Measurements from ENCODE around the gene H2BK1. TPM values are rescaled to one million over a fixed set of nuclear protein-coding genes. Genes with fewer than 3 reads are reported as not detected.

The H2BK1 gene
- polyA plus RNA-seq, 4 donors: not detected

- H3K36me3 ChIP-seq (ENCODE audit: control insufficient read depth in 3 of 3, insufficient read depth in 2 of 3, low read depth in 1 of 3, low read length in 3 of 3): no peaks in the 10 kb centered on the region
- no peaks in the 10 kb centered on the region for H3K9me3 ChIP-seq (ENCODE audit: control insufficient read depth in 2 of 2, insufficient read depth in 1 of 2, low read depth in 1 of 2, low read length in 1 of 2)
- H3K4me1 ChIP-seq (ENCODE audit: control insufficient read depth in 3 of 3, insufficient read depth in 2 of 3, low read depth in 1 of 3, low read length in 2 of 3): no peaks in the 10 kb centered on the region
- H3K27ac ChIP-seq (ENCODE audit: low read depth in 1 of 3, low read length in 2 of 3): no peak overlapping the region
- H3K4me3 ChIP-seq (ENCODE audit: low read depth in 1 of 3, low read length in 3 of 3): no peak overlapping the region
- no peak for FAIRE-seq
- no peak for DNase-seq
- H3K27me3 ChIP-seq (ENCODE audit: control insufficient read depth in 3 of 3, insufficient read depth in 3 of 3, low read length in 3 of 3): peaks cover 0 to 29% (median 0%) of the 10 kb centered on the region in 3 donors
- 51 to 65% (median 56%) methylated on average over 7 of the region's 7 CpGs for WGBS, 3 donors
Measured at GRCh38 chr7:151194188-151194587, 16.1 kb downstream of the H2BK1 start.

GRCh38 chr7:151193203-151193978, 16.9 kb downstream of the H2BK1 start:
- no peak overlapping the region for H3K4me3 ChIP-seq (ENCODE audit: low read depth in 1 of 3, low read length in 3 of 3)
- DNase-seq (no peak), FAIRE-seq (no peak)
- no peak overlapping the region for H3K27ac ChIP-seq (ENCODE audit: low read depth in 1 of 3, low read length in 2 of 3)
- WGBS, 3 donors: 86 to 90% (median 89%) methylated on average over 14 of the region's 14 CpGs
- peaks cover 0 to 28% (median 0%) of the 10 kb centered on the region in 3 donors for H3K27me3 ChIP-seq (ENCODE audit: control insufficient read depth in 3 of 3, insufficient read depth in 3 of 3, low read length in 3 of 3)
- H3K9me3 ChIP-seq (ENCODE audit: control insufficient read depth in 2 of 2, insufficient read depth in 1 of 2, low read depth in 1 of 2, low read length in 1 of 2): no peaks in the 10 kb centered on the region
- no peaks in the 10 kb centered on the region for H3K4me1 ChIP-seq (ENCODE audit: control insufficient read depth in 3 of 3, insufficient read depth in 2 of 3, low read depth in 1 of 3, low read length in 2 of 3)
- no peaks in the 10 kb centered on the region for H3K36me3 ChIP-seq (ENCODE audit: control insufficient read depth in 3 of 3, insufficient read depth in 2 of 3, low read depth in 1 of 3, low read length in 3 of 3)

- H3K36me3 ChIP-seq (ENCODE audit: control insufficient read depth in 3 of 3, insufficient read depth in 2 of 3, low read depth in 1 of 3, low read length in 3 of 3): no peaks in the 10 kb centered on the region
- H3K4me1 ChIP-seq (ENCODE audit: control insufficient read depth in 3 of 3, insufficient read depth in 2 of 3, low read depth in 1 of 3, low read length in 2 of 3): no peaks in the 10 kb centered on the region
- FAIRE-seq (no peak), DNase-seq (no peak)
- WGBS, 3 donors: 92 to 95% (median 94%) methylated on average over 23 of the region's 23 CpGs
- H3K27me3 ChIP-seq (ENCODE audit: control insufficient read depth in 3 of 3, insufficient read depth in 3 of 3, low read length in 3 of 3): peaks cover 0 to 33% (median 0%) of the 10 kb centered on the region in 3 donors
- H3K4me3 ChIP-seq (ENCODE audit: low read depth in 1 of 3, low read length in 3 of 3): no peak overlapping the region
- no peaks in the 10 kb centered on the region for H3K9me3 ChIP-seq (ENCODE audit: control insufficient read depth in 2 of 2, insufficient read depth in 1 of 2, low read depth in 1 of 2, low read length in 1 of 2)
- H3K27ac ChIP-seq (ENCODE audit: low read depth in 1 of 3, low read length in 2 of 3): no peak overlapping the region
Measured at GRCh38 chr7:151192002-151192539, 18.2 kb downstream of the H2BK1 start.

- Histone ChIP-seq H3K4me3 (ENCODE audit: low read depth in 1 of 3, low read length in 3 of 3) (no peak overlapping the region), H3K36me3 (ENCODE audit: control insufficient read depth in 3 of 3, insufficient read depth in 2 of 3, low read depth in 1 of 3, low read length in 3 of 3) (no peaks in the 10 kb centered on the region), H3K9me3 (ENCODE audit: control insufficient read depth in 2 of 2, insufficient read depth in 1 of 2, low read depth in 1 of 2, low read length in 1 of 2) (no peaks in the 10 kb centered on the region), H3K27ac (ENCODE audit: low read depth in 1 of 3, low read length in 2 of 3) (no peak overlapping the region), H3K4me1 (ENCODE audit: control insufficient read depth in 3 of 3, insufficient read depth in 2 of 3, low read depth in 1 of 3, low read length in 2 of 3) (no peaks in the 10 kb centered on the region), H3K27me3 (ENCODE audit: control insufficient read depth in 3 of 3, insufficient read depth in 3 of 3, low read length in 3 of 3) (peaks cover 0 to 29% (median 0%) of the 10 kb centered on the region in 3 donors)
- DNase-seq: no peak
- FAIRE-seq: no peak
- WGBS, 3 donors: 81 to 87% (median 83%) methylated on average over 12 of the region's 12 CpGs
Measured at GRCh38 chr7:151191544-151191943, 18.7 kb downstream of the H2BK1 start.

- no peak for DNase-seq
- H3K27me3 ChIP-seq (ENCODE audit: control insufficient read depth in 3 of 3, insufficient read depth in 3 of 3, low read length in 3 of 3): peaks cover 0 to 12% (median 0%) of the 10 kb centered on the region in 3 donors
- WGBS, 3 donors: 65 to 78% (median 66%) methylated on average over 4 of the region's 4 CpGs
- H3K27ac ChIP-seq (ENCODE audit: low read depth in 1 of 3, low read length in 2 of 3): no peak overlapping the region
- FAIRE-seq: no peak
- no peaks in the 10 kb centered on the region for H3K36me3 ChIP-seq (ENCODE audit: control insufficient read depth in 3 of 3, insufficient read depth in 2 of 3, low read depth in 1 of 3, low read length in 3 of 3)
- no peak overlapping the region for H3K4me3 ChIP-seq (ENCODE audit: low read depth in 1 of 3, low read length in 3 of 3)
- H3K4me1 ChIP-seq (ENCODE audit: control insufficient read depth in 3 of 3, insufficient read depth in 2 of 3, low read depth in 1 of 3, low read length in 2 of 3): no peaks in the 10 kb centered on the region
- no peaks in the 10 kb centered on the region for H3K9me3 ChIP-seq (ENCODE audit: control insufficient read depth in 2 of 2, insufficient read depth in 1 of 2, low read depth in 1 of 2, low read length in 1 of 2)
Measured at GRCh38 chr7:151189038-151189437, 21.2 kb downstream of the H2BK1 start.

- H3K27me3 ChIP-seq (ENCODE audit: control insufficient read depth in 3 of 3, insufficient read depth in 3 of 3, low read length in 3 of 3): peaks cover 0 to 12% (median 0%) of the 10 kb centered on the region in 3 donors
- no peaks in the 10 kb centered on the region for H3K9me3 ChIP-seq (ENCODE audit: control insufficient read depth in 2 of 2, insufficient read depth in 1 of 2, low read depth in 1 of 2, low read length in 1 of 2)
- 52 to 67% (median 53%) methylated on average over 5 of the region's 5 CpGs for WGBS, 3 donors
- H3K36me3 ChIP-seq (ENCODE audit: control insufficient read depth in 3 of 3, insufficient read depth in 2 of 3, low read depth in 1 of 3, low read length in 3 of 3): no peaks in the 10 kb centered on the region
- FAIRE-seq: no peak
- no peak for DNase-seq
- H3K4me3 ChIP-seq (ENCODE audit: low read depth in 1 of 3, low read length in 3 of 3): no peak overlapping the region
- no peak overlapping the region for H3K27ac ChIP-seq (ENCODE audit: low read depth in 1 of 3, low read length in 2 of 3)
- no peaks in the 10 kb centered on the region for H3K4me1 ChIP-seq (ENCODE audit: control insufficient read depth in 3 of 3, insufficient read depth in 2 of 3, low read depth in 1 of 3, low read length in 2 of 3)
Measured at GRCh38 chr7:151188252-151188542, 22.1 kb downstream of the H2BK1 start.

GRCh38 chr7:151187409-151188251, 22.7 kb downstream of the H2BK1 start:
- Histone ChIP-seq H3K9me3 (ENCODE audit: control insufficient read depth in 2 of 2, insufficient read depth in 1 of 2, low read depth in 1 of 2, low read length in 1 of 2) (no peaks in the 10 kb centered on the region), H3K4me1 (ENCODE audit: control insufficient read depth in 3 of 3, insufficient read depth in 2 of 3, low read depth in 1 of 3, low read length in 2 of 3) (no peaks in the 10 kb centered on the region), H3K36me3 (ENCODE audit: control insufficient read depth in 3 of 3, insufficient read depth in 2 of 3, low read depth in 1 of 3, low read length in 3 of 3) (no peaks in the 10 kb centered on the region), H3K4me3 (ENCODE audit: low read depth in 1 of 3, low read length in 3 of 3) (no peak overlapping the region), H3K27me3 (ENCODE audit: control insufficient read depth in 3 of 3, insufficient read depth in 3 of 3, low read length in 3 of 3) (peaks cover 0 to 12% (median 0%) of the 10 kb centered on the region in 3 donors), H3K27ac (ENCODE audit: low read depth in 1 of 3, low read length in 2 of 3) (no peak overlapping the region)
- WGBS, 3 donors: 72 to 78% (median 76%) methylated on average over 20 to 22 of the region's 22 CpGs
- FAIRE-seq (no peak), DNase-seq (no peak)

- H3K4me1 ChIP-seq (ENCODE audit: control insufficient read depth in 3 of 3, insufficient read depth in 2 of 3, low read depth in 1 of 3, low read length in 2 of 3): no peaks in the 10 kb centered on the region
- no peak within 1 kb of the TSS for H3K4me3 ChIP-seq (ENCODE audit: low read depth in 1 of 3, low read length in 3 of 3)
- DNase-seq (no peak), FAIRE-seq (no peak)
- H3K9me3 ChIP-seq (ENCODE audit: control insufficient read depth in 2 of 2, insufficient read depth in 1 of 2, low read depth in 1 of 2, low read length in 1 of 2): no peaks in the 10 kb centered on the region
- H3K36me3 ChIP-seq (ENCODE audit: control insufficient read depth in 3 of 3, insufficient read depth in 2 of 3, low read depth in 1 of 3, low read length in 3 of 3): no peaks in the 10 kb centered on the region
- peaks cover 0 to 12% (median 0%) of the 10 kb centered on the region in 3 donors for H3K27me3 ChIP-seq (ENCODE audit: control insufficient read depth in 3 of 3, insufficient read depth in 3 of 3, low read length in 3 of 3)
- H3K27ac ChIP-seq (ENCODE audit: low read depth in 1 of 3, low read length in 2 of 3): no peak within 1 kb of the TSS
- WGBS, 3 donors: 80 to 84% (median 83%) methylated on average over 21 to 22 of the region's 22 CpGs
Measured at GRCh38 chr7:151186640-151187408, 23.5 kb downstream of the H2BK1 start, which contains the start of gene ASB10. Gene ASB10, minus strand, starts transcription at chr7:151187250. Its CDS starts 120 bp downstream, at chr7:151187130.
